GM18526 (cell line): Measurements from ENCODE around the gene RGS3.

ENCODE experiments used
- POLR2A ChIP-seq: IDR thresholded peaks from 3 replicates; pipeline ENCODE4 v1.6.1; 2011; ENCODE audit not compliant: insufficient read length; ENCODE audit errors: extremely low read depth

Gene RGS3

DNA sequence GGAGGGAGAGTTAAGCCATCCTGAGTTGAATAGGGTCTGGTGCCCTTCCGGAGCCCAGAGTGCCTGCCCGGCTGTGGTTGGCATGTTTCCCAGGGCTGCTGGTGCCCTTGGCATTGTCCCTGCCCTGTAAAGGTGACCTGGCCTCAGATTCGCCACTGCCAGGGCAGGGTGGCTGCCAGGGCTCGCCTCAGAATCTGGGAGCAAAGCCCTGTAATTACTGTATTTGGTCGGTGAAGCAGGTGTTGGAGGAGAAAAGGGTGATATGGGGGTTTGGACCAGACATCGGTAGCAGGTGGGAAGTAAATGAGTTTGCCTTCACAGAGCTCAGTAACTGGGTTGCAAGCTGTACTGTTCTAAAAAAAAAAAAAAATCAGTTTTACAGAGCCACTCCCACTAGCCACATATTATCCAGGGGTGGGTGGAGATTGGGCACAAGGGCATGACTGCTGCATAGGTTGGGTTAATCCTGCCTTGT lies 47.6 kb downstream of the RGS3 start:
- no peak for TF ChIP-seq POLR2A

DNA sequence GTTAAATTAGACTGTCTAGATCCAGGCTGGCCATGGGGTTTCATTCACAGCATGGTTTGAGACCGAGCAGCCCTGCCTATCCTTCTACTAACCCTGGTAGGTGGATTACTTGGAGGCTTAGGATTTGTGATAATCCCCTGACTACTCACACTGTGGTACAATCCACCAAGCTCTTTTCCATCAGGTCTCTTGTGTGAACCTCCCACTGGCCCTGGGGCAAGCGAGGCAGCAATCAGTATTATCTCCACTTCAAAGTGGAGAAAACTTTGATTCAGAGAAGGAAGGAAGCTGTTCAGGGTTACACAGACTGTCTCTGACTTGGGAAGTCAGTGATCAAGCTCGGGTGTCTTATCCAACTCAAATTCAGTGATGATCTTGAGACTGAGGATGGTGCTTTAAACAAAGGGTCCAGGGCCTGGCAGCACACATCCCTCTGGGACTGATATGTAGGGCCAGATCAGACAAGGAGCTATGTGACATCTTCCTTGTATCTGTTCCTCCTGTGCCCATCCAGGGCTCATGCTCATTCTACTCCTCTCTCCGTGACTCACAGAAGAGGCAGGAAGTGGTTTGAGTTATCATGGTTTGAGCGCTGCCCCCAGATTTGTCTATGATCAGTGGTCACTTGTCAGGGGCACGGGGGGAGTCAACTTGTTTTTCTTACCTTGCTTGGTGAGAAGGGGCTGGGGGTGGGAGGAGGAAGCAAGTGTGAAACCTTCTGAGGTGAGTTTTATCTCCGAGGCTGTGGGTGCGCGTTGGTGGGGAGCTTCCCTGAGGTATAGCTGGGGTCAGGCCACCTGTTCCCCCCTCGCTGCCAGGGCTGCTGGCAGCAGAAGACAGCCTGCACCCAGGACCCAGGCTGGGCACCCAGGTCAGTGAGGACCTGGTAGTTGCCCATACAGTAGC lies 48.6 kb downstream of the RGS3 start:
- TF ChIP-seq POLR2A: no peak

DNA sequence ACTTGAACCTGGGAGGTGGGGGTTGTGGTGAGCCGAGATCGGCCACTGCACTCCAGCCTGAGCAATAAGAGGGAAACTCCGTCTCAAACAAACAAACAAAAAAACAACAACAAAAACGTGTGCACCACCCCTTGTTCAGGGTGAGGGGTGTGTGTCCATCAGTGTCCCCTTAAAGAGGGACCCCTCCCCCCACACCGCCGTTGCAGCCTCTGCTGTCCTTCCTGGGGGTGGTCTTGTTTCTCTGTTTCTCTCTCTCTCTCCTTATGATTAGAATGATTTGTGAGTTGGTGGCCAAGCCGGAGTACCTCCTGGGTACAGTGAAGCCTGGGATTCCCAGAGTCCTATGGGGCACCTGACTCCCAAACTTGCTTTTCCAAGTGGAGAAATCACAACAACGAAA lies 49.6 kb downstream of the RGS3 start:
- TF ChIP-seq POLR2A: no peak

DNA sequence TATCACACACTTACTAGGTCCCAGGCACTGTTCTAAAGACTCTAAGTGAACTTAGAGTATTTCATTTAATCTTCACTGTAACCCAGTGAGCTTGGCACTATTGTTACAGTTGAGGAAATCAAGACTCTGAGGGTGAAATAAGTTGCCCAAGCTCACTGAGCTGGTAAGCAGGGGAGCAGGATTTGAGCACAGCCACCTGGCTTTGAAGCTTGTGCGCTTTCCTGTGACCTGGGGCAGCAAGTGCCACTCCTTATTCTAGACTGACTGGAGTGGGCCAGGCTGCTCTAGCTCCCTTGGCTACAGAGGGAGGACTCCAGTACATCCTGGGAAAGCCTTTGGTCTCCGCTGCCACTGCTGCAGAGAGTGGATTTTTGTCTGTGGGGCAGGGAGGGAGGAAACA lies 50.0 kb downstream of the RGS3 start:
- no peak for TF ChIP-seq POLR2A

DNA sequence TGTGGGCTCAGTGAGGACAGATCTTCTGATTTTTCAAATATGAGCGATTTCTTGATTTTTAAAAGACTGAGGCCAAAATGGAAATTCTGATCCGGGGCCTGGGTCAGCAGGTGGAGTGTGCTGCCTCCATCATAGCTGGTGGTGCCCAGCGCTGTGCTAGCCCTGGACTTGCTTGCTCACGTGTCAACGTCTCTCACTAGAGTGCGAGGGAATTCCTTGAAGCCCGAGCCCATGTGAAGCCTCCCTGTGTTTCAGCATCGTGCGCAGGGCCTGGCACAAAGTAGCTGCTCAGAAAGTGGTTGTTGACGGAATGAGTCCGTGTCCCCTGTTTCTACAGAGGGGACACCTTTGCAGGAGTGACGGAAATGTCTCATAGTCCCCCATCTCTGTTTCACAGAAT lies 50.5 kb downstream of the RGS3 start:
- no peak for TF ChIP-seq POLR2A

DNA sequence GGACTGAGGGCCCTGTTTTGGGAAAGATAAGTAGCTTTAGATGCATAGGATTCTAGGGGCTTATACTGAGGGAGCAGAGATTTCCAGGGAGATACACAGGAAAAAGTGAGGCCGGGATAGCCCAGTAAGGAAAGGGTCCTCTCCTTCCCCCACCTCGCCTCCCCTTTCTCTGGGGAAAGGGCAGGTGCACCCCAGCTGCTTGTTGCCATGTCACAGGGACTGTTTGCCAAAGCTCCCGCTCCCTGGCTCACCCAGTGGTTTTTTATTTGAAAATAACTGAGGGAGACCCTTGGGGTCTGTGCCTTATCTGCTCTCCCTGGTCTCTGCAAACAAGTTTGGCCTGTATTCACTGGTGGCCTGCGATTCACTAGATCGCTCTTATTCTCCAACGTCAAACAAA lies 51.2 kb downstream of the RGS3 start:
- no peak for TF ChIP-seq POLR2A

DNA sequence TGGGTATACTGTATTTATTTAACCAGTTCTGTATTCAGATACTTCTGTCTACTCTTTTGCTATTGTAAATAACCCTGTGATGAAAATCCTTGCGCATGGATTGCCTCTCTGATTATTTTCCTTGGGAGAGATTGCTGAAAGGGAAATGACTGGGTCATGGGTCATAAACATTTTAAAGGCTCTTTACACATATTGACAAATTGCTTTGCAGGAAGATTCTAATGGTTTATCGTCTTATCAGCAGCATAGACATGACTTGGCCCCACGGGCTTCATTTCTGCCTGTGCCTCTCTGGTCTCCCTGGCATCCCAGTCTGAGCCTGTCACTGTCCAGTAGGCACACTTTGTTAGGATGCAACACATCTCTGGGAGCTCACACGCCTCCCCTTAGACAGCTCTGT lies 52.3 kb downstream of the RGS3 start:
- no peak for TF ChIP-seq POLR2A

DNA sequence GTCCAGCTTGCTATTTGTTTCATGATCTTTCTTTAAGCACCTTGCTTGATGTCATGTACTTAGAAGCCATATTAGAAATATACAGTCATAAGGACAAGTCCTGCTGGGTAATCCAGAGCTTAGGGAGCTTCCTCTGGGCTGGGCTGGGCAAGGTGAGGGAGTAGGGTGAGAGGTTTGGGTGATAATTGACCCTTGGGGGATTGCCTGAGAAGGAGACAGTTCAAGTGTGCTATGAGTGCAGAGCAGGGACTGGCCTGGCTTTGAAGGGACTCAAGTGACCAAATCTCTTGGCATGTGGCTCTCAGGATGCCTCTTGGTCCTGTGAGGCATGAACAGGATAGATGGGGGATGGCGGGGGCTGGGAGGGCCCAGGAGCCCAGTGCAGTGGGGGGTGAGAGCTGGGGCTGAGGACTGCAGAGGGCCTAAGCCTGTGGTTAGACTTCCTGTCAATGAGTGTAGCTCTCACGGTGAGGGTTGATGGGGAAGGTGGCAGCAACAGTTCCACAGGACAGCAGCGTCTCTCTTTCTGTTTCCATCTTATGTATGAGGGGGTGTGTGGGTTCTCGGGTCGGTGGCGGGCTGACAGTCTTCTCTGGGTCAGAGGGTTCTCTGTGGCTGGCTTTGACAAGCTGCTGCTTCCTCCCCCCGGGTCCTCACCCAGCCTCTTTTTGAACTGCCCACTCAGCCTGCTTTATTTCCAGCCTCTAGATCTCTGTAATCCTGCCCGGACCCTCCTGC lies 53.5 kb downstream of the RGS3 start:
- TF ChIP-seq POLR2A: no peak

DNA sequence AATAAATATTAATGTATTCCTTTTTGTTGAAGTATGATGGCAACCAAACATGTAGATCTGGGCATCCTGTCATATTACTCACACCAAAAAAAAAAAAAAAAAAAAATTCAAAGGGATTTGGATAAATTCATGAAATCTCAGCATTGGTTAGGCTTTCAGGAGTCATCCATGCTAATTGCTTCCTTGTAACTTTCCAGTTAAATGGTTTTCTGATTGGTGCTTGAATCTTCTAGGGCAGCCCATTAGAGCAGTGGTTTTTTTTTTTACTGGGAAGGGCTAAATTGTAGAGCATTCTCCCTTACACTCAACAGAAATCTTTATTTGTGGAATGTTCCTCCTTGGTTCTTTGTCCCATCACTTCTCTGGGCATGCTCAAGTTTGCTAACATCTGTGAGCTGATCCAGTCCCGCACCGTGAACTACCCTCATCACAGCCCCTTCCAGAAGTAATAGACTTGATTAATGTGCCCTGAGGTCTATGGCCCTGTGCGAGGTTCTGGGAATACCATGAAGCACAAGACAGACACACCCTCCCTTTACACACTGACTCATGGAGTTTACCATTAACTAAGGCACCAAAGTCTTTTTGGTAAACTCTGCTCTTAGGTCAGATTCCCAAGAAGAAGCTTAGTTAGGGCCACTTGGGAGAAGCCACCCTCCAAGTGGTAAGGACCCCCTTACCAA lies 56.0 kb downstream of the RGS3 start:
- TF ChIP-seq POLR2A: no peak

DNA sequence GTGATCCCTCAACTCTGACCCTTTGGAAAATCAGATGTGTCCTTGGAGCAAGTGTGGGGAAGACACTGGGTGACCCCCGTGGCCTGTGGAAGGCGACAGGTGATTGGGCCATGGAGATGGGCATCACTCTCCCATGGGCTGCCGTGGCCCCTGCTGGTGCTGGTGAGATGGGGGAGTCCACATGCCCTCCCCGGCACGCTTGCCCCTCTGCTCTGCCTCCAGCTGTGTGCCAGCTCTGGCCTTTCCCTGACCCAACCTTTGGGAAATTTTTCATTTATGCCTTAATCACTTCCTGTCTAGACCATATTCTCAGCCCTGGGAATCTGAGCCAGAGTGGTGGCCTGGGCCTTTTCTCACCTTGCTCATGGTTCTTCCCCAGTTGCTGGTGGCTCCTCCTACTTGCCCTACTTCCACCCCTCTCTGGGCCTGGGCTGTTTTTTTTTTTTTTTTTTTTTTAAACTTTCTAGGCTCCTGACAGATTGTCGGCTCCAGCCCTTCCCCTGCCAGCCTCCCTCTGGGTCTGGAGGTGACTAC lies 56.6 kb downstream of the RGS3 start:
- TF ChIP-seq POLR2A: no peak

DNA sequence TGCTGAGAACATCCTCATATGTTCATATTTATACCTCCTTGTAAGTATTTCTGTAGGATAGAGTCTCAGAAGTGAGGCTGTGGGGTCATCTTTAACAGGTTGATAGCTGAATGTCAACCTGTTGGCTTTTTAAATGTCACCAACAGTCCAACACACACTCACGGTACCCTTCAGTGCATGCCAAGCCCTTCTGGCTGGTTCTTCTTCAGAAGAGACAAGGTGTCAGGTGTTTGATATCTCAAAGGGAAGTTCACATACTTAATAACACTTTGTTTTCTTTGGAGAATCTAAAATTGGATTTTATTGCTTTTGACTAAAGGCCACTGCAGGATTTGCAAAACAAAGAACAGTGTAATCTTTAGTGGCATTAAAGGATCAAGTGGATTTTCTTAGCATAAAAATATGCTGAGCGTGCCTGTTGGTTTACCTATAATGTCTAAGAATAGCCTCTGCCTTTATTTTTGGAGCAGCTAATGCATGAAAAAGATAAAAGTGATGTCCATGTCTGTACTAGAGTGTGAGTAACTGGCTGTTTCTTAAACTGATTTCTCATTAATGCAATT lies 58.2 kb downstream of the RGS3 start:
- TF ChIP-seq POLR2A: no peak

DNA sequence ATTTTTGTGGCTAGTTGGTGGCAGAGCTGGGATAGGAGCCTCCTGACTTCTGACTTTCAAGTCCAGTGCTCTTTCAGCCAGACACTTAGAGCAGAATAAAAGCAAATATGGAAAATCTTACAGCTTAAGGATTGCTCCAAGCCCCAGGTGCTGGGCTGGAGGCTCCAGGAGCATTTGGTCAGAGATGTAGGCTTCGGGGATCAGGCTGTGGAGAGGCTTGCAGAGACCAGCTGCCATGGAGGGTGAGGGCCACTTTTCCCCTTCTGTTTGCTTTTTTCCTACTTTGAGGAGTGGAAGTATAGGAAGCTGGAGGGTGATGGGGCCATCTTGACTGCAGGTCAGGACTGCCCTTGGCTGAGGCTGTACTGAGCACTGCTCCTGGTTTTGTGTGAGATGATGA lies 58.9 kb downstream of the RGS3 start:
- no peak for TF ChIP-seq POLR2A

DNA sequence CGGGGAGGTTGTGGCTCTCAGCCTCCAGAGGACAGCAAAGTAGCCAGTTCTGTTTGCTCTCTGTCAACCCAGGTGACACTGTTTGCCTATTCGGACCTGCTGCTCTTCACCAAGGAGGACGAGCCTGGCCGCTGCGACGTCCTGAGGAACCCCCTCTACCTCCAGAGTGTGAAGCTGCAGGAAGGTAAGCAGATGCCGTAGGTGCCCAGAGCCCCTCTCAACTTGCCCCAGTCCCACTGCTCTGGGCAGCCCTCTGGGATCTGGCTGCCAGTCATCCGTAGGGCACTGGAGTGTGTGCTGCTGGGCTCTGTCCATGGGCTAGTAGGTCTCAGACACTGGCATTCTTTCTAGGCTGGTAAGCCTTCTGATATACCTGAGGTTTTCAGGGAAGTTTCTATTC lies 59.3 kb downstream of the RGS3 start:
- TF ChIP-seq POLR2A: no peak

DNA sequence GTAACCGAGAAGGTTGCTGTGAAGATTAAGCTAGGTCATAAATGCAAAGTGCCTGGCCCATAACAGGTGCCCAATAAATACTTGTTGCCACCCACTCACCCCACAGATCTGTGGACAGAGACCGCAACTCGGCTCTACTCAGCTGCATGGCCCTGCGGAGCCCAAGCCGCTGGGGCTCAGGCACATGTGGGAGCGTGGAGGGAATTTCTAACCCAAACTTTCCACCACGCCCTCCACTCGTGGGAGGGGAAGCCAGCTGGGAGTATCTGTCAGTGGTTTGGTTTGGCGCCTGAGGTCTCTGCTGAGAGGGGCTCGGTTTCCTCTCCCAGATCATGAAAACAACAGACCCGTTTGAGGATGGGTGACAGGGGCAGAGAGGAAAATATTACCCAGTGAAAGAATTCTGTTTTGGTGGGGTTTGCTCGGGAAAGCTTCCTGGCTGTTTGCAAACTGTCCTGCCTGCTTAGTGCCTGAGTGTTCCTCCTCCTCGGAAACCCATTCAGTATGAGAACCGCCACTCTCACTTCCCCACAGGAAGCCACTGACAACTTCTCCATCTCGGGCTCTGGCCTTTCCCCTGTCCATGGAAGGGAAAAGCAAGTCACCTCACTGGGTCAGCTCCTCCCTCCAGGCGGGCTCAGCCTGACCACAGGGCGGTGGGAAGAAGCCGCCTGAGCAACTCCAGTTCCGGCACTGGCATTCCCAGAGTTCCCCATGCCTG lies 60.1 kb downstream of the RGS3 start:
- peak; percentile 19 for TF ChIP-seq POLR2A
